Measurements from ENCODE around the gene ANKRD65.
"Not testable (repeated sequence)": the region's sequence is repeated elsewhere in the genome, so short reads cannot be mapped to it uniquely, and the experiment has no call there.

ANKRD65 gene

DNA sequence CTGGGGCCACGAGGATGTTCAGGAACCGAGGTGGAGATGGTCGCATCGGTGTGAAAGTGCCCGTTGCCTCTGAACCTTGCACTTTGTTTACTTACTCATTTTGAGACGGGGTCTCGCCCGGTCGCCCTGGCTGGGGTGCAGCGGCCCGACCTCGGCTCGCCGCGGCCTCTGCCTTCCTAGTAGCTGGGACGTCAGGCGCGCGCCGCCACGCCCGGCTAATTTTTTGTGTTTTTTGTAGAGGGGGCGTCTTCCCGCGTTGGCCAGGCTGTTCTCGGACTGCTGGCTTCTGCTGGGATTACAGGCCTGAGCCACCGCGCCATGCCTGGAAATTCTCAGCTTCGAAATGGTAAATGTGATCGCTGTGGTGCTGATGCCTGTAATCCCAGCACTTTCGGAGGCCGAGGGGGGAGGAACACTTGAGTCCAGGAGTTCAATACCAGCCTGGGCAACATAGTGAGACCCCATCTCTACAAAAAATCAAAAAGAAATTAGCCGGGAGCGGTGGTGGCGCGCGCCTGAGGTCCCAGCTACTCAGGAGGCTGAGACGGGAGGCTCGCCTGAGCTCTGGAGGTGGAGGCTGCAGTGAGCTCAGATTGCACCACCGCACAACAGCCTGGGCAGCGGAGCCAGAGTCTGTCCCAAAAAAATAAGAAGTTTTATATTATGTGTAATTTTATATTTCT, 13.3 kb downstream of the ANKRD65 start:
- H3K9ac ChIP-seq (ENCODE audit: low read depth, low read length) = peak overlapping the region; percentile 90
- H3K27ac ChIP-seq (ENCODE audit: low read depth, low read length) = peak overlapping the region; percentile 95
- H3K4me1 ChIP-seq (ENCODE audit: control insufficient read depth, insufficient read depth, low read length) = peaks cover 26% of the 10 kb centered on the region
- no peaks in the 10 kb centered on the region for H3K9me3 ChIP-seq (ENCODE audit: control insufficient read depth, insufficient read depth, low read length)
- H3K36me3 ChIP-seq (ENCODE audit: control insufficient read depth, insufficient read depth, low read length) = peaks cover 35% of the 10 kb centered on the region
- H3K4me3 ChIP-seq (ENCODE audit: low read depth, low read length) = peak overlapping the region; percentile 89
- no peaks in the 10 kb centered on the region for H3K27me3 ChIP-seq (ENCODE audit: control insufficient read depth, insufficient read depth, low read length)

DNA sequence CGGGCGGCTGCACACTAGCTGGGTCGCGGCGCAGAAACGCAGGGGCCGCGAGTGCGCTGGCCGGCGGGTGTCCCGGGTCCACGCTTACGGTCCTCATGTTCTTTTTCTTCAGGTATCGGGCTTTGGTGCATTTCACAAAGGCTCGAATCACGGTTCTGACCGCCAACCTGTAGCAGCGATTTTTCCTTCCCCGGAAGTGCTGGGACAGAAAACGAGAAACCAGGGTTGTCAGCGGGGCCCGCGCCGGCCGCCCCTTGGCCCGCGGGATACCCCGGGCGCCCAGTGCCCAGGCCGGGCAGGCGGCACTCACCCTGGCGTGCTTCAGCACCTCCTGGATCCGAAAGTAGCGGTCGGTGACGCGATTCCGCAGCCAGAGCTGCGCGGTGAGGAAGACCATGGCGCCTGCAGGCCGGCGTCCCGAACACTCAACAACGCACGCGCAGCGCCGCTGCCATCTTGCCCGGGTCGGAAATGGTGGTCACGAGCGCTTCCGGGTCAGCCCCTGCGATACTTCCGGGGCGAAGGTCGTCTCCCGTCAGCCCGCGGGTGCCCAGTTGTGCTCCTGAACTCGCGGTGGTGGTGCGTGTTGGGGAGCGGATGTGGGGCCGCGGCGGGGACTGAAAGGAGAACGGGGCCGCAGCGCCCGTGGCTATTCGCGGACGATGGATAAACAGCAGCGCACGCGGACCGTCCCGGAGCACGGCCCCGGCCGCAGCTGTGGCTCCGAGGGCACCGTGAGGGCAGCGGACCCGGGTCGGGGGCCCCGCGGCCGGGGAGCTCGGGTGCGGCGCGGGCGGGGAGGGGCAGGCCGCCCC, 14.0 kb downstream of the ANKRD65 start, which contains the start of gene MRPL20:
TSS of gene MRPL20 (minus strand) at position 473 of the 815 bp plus-strand sequence. CDS start at position 397, 76 bp downstream.
- Histone ChIP-seq H3K36me3 (ENCODE audit: control insufficient read depth, insufficient read depth, low read length) (peaks cover 43% of the 10 kb centered on the region), H3K9ac (ENCODE audit: low read depth, low read length) (peak within 1 kb of the TSS; percentile 90), H3K4me1 (ENCODE audit: control insufficient read depth, insufficient read depth, low read length) (peaks cover 26% of the 10 kb centered on the region), H3K27ac (ENCODE audit: low read depth, low read length) (peak within 1 kb of the TSS; percentile 95), H3K9me3 (ENCODE audit: control insufficient read depth, insufficient read depth, low read length) (no peaks in the 10 kb centered on the region), H3K27me3 (ENCODE audit: control insufficient read depth, insufficient read depth, low read length) (no peaks in the 10 kb centered on the region), H3K4me3 (ENCODE audit: low read depth, low read length) (peak within 1 kb of the TSS; percentile 89)

DNA sequence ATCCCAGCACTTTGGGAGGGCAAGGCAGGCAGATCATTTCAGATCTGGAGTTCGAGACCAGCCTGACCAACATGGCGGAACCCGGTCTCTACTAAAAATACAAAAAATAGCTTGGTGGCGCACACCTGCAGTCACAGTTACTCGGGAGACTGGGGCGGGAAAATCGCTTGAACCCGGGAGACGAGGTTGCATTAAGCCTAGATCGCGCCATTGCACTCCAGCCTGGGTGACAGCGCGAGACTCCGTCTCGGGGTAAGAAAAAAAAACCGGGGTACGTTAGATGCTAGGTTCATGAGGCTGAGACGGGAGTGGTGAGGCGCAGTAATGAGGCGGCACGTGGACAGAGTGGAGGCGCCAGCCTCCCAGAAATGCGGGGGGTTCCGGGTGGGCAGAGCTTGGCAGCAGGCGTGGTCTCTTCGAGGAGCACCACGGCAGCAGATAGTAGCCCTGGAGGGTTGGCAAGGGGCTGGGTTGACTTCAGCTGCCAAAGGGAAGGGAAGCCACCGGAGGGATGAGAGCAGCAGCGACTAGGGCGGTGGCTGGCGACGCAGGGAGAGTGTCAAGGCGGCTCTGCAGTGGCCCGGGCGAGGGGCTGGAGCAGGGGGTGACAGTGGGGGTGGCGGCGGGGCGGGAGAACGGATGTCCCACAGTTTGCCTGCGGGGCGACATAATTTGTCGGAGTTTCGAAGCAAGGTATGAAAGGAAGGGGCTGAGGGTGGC, 14.8 kb downstream of the ANKRD65 start:
- H3K36me3 ChIP-seq (ENCODE audit: control insufficient read depth, insufficient read depth, low read length) = peaks cover 50% of the 10 kb centered on the region
- H3K4me3 ChIP-seq (ENCODE audit: low read depth, low read length) = peak overlapping the region; percentile 89
- peaks cover 22% of the 10 kb centered on the region for H3K4me1 ChIP-seq (ENCODE audit: control insufficient read depth, insufficient read depth, low read length)
- H3K27me3 ChIP-seq (ENCODE audit: control insufficient read depth, insufficient read depth, low read length) = no peaks in the 10 kb centered on the region
- H3K9me3 ChIP-seq (ENCODE audit: control insufficient read depth, insufficient read depth, low read length) = no peaks in the 10 kb centered on the region
- peak overlapping the region; percentile 90 for H3K9ac ChIP-seq (ENCODE audit: low read depth, low read length)
- H3K27ac ChIP-seq (ENCODE audit: low read depth, low read length) = peak overlapping the region; percentile 95

DNA sequence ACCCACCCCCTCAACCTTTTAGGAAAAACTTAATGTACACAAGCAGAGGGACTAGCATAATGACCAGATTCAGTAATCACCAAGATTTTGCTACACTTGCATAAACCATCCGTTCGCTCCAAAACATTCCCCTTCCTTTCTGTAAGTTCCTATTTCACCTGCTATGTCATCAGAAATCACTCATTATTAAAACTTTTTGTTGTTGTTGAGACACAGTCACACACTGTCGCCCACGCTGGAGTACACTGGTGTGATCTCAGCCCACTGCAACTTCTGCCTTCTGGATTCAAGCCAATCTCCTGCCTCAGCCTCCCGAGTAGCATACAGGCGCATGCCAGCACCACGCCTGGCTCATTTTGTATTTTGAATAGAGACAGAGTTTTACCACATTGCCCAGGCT, 17.4 kb downstream of the ANKRD65 start:
- H3K9me3 ChIP-seq (ENCODE audit: control insufficient read depth, insufficient read depth, low read length) = no peaks in the 10 kb centered on the region
- no peaks in the 10 kb centered on the region for H3K27me3 ChIP-seq (ENCODE audit: control insufficient read depth, insufficient read depth, low read length)
- no peak overlapping the region for H3K9ac ChIP-seq (ENCODE audit: low read depth, low read length)
- no peak overlapping the region for H3K4me3 ChIP-seq (ENCODE audit: low read depth, low read length)
- H3K36me3 ChIP-seq (ENCODE audit: control insufficient read depth, insufficient read depth, low read length) = peaks cover 59% of the 10 kb centered on the region
- no peak overlapping the region for H3K27ac ChIP-seq (ENCODE audit: low read depth, low read length)
- peaks cover 4% of the 10 kb centered on the region; the same call in 1 of the 2 replicates for H3K4me1 ChIP-seq (ENCODE audit: control insufficient read depth, insufficient read depth, low read length)

DNA sequence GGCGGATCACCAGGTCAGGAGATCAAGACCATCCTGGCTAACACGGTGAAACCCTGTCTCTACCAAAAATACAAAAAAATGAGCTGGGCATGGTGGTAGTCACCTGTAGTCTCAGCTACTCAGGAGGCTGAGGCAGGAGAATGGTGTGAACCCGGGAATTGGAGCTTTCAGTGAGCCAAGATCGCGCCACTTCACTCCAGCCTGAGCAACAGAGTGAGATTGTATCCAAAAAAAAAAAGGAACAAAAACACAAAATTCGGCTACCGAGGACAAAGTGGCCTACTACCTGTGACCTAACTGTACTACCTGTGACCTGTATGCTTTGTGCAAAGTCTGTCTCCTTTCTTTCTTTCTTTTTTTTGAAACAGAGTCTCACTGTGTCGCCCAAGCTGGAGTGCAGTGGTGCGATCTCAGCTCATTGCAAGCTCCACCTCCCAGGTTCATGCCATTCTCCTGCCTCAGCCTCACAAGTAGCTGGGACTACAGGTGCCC, 18.1 kb downstream of the ANKRD65 start:
- not testable (repeated sequence) for H3K27ac ChIP-seq (ENCODE audit: low read depth, low read length); H3K27me3 ChIP-seq (ENCODE audit: control insufficient read depth, insufficient read depth, low read length); H3K4me1 ChIP-seq (ENCODE audit: control insufficient read depth, insufficient read depth, low read length); H3K4me3 ChIP-seq (ENCODE audit: low read depth, low read length); H3K9ac ChIP-seq (ENCODE audit: low read depth, low read length); H3K9me3 ChIP-seq (ENCODE audit: control insufficient read depth, insufficient read depth, low read length)
- H3K36me3 ChIP-seq (ENCODE audit: control insufficient read depth, insufficient read depth, low read length) = peaks cover 58% of the 10 kb centered on the region

DNA sequence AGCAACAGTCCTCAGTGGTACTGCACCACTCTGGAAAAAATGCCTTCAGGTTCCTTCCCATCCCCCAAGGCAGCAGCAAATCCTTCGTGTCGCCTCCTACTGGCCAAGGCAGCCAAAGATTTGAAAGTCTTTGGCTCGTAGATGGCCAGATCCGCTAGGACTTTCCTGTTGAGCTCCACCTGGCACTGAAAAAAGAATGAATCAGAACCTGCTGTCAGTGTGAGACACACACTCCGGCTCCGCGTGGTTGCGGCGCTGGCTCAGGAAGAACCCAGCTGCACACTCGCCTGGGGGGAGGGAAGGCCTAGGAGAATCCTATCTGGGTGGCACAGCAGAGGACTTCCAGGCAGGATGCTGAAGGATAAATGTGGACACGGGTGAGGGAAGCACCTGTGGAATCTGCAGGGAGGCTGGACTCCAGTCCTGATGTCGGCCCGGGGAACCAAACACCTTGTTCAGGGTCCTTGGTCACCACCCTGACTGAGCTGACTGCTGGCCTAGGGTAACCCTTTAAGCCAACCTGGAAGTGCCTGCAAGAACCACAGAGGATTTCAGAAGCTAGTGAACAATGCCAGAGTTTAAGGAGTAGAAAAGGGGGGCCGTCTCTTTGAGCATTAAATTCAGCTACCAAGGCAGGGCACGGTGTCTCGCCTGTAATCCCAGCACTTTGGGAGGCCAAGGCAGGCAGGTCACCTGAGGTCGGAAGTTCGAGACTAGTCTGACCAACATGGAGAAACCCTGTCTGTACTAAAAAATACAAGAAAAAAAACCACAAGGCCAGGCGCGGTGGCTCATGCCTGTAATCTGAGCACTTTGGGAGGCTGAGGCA, 18.8 kb downstream of the ANKRD65 start:
- Histone ChIP-seq H3K9me3 (ENCODE audit: control insufficient read depth, insufficient read depth, low read length) (no peaks in the 10 kb centered on the region), H3K4me3 (ENCODE audit: low read depth, low read length) (no peak overlapping the region), H3K27ac (ENCODE audit: low read depth, low read length) (peak overlapping the region; percentile 30), H3K36me3 (ENCODE audit: control insufficient read depth, insufficient read depth, low read length) (peaks cover 64% of the 10 kb centered on the region), H3K9ac (ENCODE audit: low read depth, low read length) (no peak overlapping the region), H3K4me1 (ENCODE audit: control insufficient read depth, insufficient read depth, low read length) (peaks cover 7% of the 10 kb centered on the region), H3K27me3 (ENCODE audit: control insufficient read depth, insufficient read depth, low read length) (no peaks in the 10 kb centered on the region)

DNA sequence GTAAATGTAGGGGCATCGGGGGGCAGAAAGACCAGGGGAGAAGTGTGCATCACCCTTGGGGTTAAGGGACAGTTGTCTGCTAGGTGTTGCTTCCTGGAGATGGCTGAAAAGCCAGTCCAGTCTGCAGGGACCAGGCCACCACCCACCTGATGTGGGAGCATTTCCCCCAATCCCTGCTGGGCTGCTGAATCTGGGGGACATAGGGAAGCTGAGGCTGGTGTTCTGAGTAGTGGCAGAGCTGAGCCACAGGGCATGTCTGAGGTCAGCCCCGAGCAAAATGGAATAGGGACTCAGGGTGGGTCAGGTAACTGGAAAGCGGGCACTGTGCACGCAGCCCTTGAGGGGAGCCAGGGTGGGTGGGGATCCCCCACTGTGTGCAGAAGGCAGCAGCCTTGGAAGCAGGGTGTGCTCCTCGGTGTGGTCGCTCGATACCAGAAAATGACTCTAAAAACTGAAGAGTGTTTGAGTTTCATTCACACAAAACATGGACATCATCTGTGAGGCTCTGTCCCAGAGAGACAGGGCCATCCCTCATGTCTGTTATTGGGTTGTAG, 19.5 kb downstream of the ANKRD65 start:
- Histone ChIP-seq H3K9ac (ENCODE audit: low read depth, low read length) (no peak overlapping the region), H3K27me3 (ENCODE audit: control insufficient read depth, insufficient read depth, low read length) (no peaks in the 10 kb centered on the region), H3K4me3 (ENCODE audit: low read depth, low read length) (no peak overlapping the region), H3K27ac (ENCODE audit: low read depth, low read length) (no peak overlapping the region), H3K36me3 (ENCODE audit: control insufficient read depth, insufficient read depth, low read length) (peaks cover 69% of the 10 kb centered on the region), H3K9me3 (ENCODE audit: control insufficient read depth, insufficient read depth, low read length) (no peaks in the 10 kb centered on the region), H3K4me1 (ENCODE audit: control insufficient read depth, insufficient read depth, low read length) (peaks cover 7% of the 10 kb centered on the region)

DNA sequence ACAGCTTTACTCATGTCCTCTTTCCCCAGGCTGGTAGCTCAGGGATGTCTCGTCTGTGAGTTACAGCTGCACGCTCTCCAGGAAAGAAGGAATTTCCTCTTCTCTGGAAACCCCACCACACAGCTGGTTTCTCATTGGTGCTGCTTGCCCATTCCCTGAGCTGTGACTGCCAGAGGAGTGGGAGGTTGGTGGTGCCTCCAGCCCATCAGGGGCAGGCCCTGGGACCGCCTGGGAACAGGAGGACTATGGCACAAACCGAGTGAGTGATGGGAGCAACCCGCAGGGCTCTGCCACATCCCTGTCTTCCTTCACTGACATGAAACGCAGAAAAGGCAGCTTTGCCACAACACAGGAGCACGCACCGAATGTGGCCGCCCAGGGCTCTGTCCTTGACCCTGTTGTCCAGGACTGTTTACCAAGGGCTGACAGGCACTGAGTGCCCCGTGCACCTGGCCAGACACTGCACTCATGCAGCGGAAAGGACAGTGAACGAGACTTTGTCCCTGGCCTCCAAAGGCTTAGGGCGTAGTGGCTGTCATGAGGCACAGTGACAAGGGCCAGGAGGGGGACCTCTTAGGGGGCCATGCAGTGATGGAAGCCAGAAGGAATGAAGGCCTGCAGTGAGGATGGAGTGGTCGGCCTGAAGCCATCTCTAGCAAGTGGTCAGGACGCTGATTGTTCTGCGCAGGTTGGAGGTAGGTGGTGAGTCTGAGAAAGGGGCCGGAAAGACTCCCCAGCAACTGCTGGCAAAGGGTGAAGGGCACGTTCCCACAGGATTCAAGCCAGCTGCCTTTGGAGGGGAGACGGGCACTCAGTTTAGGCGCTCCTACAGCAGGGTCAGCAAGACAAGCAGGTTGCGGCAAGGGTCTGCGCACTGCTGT, 20.3 kb downstream of the ANKRD65 start:
- H3K4me1 ChIP-seq (ENCODE audit: control insufficient read depth, insufficient read depth, low read length) = peaks cover 7% of the 10 kb centered on the region
- peaks cover 69% of the 10 kb centered on the region for H3K36me3 ChIP-seq (ENCODE audit: control insufficient read depth, insufficient read depth, low read length)
- H3K9me3 ChIP-seq (ENCODE audit: control insufficient read depth, insufficient read depth, low read length) = no peaks in the 10 kb centered on the region
- H3K27ac ChIP-seq (ENCODE audit: low read depth, low read length) = peak overlapping the region; percentile 29
- no peaks in the 10 kb centered on the region for H3K27me3 ChIP-seq (ENCODE audit: control insufficient read depth, insufficient read depth, low read length)
- peak overlapping the region; percentile 87; the same call in 1 of the 2 replicates for H3K9ac ChIP-seq (ENCODE audit: low read depth, low read length)
- peak overlapping the region; percentile 84 for H3K4me3 ChIP-seq (ENCODE audit: low read depth, low read length)

DNA sequence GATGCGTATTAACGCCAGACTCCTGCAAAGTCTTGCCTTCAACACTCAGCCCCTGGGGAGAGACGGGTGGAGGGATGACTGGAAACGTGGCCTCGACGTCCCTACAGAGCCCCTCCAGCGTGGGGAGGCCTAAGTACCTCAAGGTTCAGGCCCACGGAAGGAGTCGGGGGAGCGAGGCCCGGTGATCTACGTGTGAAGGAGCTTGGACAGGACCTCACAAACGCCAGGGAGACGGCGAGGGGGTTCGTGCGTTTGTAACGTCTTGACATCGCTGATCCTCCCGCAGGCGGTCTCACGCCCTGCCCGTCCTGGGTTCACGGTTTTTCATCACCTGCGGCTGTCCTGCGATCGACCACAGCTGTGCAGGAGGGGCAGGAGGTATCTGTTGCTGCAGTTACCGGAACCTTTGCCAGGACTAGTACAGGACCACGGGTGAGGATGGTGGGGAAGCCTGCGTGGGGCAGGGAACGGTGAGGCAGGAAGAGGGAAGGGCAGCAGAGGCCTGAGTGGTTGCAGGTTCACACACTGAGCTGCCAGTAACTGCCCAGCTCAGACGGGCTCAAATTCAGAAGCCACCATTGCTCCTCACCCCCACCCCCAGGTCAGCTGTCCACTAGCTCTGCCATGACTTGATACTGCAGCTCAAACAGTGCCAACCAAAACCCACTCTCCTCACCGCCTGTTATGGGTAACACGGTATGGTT, 21.1 kb downstream of the ANKRD65 start:
- H3K9ac ChIP-seq (ENCODE audit: low read depth, low read length) = peak overlapping the region; percentile 87
- H3K4me1 ChIP-seq (ENCODE audit: control insufficient read depth, insufficient read depth, low read length) = peaks cover 7% of the 10 kb centered on the region
- H3K36me3 ChIP-seq (ENCODE audit: control insufficient read depth, insufficient read depth, low read length) = peaks cover 69% of the 10 kb centered on the region
- H3K9me3 ChIP-seq (ENCODE audit: control insufficient read depth, insufficient read depth, low read length) = no peaks in the 10 kb centered on the region
- H3K27ac ChIP-seq (ENCODE audit: low read depth, low read length) = peak overlapping the region; percentile 88
- no peaks in the 10 kb centered on the region for H3K27me3 ChIP-seq (ENCODE audit: control insufficient read depth, insufficient read depth, low read length)
- peak overlapping the region; percentile 84 for H3K4me3 ChIP-seq (ENCODE audit: low read depth, low read length)
